Mucosa of stomach (tissue), 1 donor: ENCODE measurements around the gene REXO5.
"Not testable (repeated sequence)": the region's sequence is repeated elsewhere in the genome, so short reads cannot be mapped to it uniquely, and the experiment has no call there.

Source experiments
- H3K27me3 ChIP-seq: one replicate; pipeline ENCODE4 v1.7.0; 2013; ENCODE audit warnings: mild to moderate bottlenecking, low read length; ENCODE audit not compliant: control insufficient read depth, insufficient read depth
- H3K36me3 ChIP-seq: one replicate; pipeline ENCODE4 v1.7.0; 2013; ENCODE audit warnings: low read length; ENCODE audit not compliant: control insufficient read depth, insufficient read depth
- H3K4me1 ChIP-seq: one replicate; pipeline ENCODE4 v1.7.0; 2013; ENCODE audit warnings: mild to moderate bottlenecking, low read length; ENCODE audit not compliant: control insufficient read depth, insufficient read depth
- H3K4me3 ChIP-seq: one replicate; pipeline ENCODE4 v1.7.0; 2013; ENCODE audit warnings: low read length
- H3K9ac ChIP-seq: one replicate; pipeline ENCODE4 v1.7.0; 2013; ENCODE audit warnings: mild to moderate bottlenecking, low read length, moderate library complexity
- H3K9me3 ChIP-seq: one replicate; pipeline ENCODE4 v1.7.0; 2013; ENCODE audit warnings: mild to moderate bottlenecking, low read length, moderate library complexity; ENCODE audit not compliant: control insufficient read depth
- donor health status: Pancreatic carcinoma.

The REXO5 gene

GRCh38 chr16:20803561-20804214, 2.6 kb upstream of the REXO5 start:
- peaks cover 21% of the 10 kb centered on the region for H3K4me1 ChIP-seq
- H3K9me3 ChIP-seq = no peaks in the 10 kb centered on the region
- no peaks in the 10 kb centered on the region for H3K27me3 ChIP-seq
- H3K4me3 ChIP-seq = no peak overlapping the region
- peaks cover 4% of the 10 kb centered on the region for H3K36me3 ChIP-seq
- no peak overlapping the region for H3K9ac ChIP-seq

GRCh38 chr16:20805684-20806167, 601 bp upstream of the REXO5 start:
- Histone ChIP-seq H3K9ac (peak overlapping the region; percentile 78), H3K4me1 (peaks cover 21% of the 10 kb centered on the region), H3K4me3 (peak overlapping the region; percentile 85)
- not testable (repeated sequence) for H3K36me3 ChIP-seq, H3K27me3 ChIP-seq, H3K9me3 ChIP-seq

- H3K9me3 ChIP-seq = no peaks in the 10 kb centered on the region
- H3K36me3 ChIP-seq = no peaks in the 10 kb centered on the region
- H3K27me3 ChIP-seq = no peaks in the 10 kb centered on the region
- no peak overlapping the region for H3K9ac ChIP-seq
- H3K4me1 ChIP-seq = peaks cover 26% of the 10 kb centered on the region
- no peak overlapping the region for H3K4me3 ChIP-seq
These were observed 1.5 kb downstream of the REXO5 start for GRCh38 chr16:20807862-20808261.

GRCh38 chr16:20811889-20812439, 5.6 kb downstream of the REXO5 start:
- Histone ChIP-seq H3K9me3 (no peaks in the 10 kb centered on the region), H3K4me3 (no peak overlapping the region), H3K27me3 (no peaks in the 10 kb centered on the region), H3K36me3 (no peaks in the 10 kb centered on the region), H3K4me1 (peaks cover 18% of the 10 kb centered on the region), H3K9ac (no peak overlapping the region)

- H3K4me3 ChIP-seq = no peak overlapping the region
- no peaks in the 10 kb centered on the region for H3K36me3 ChIP-seq
- peaks cover 15% of the 10 kb centered on the region for H3K4me1 ChIP-seq
- no peaks in the 10 kb centered on the region for H3K9me3 ChIP-seq
- H3K9ac ChIP-seq = no peak overlapping the region
- H3K27me3 ChIP-seq = no peaks in the 10 kb centered on the region
These were observed 6.2 kb downstream of the REXO5 start for GRCh38 chr16:20812510-20812909.

GRCh38 chr16:20814784-20815183, 8.5 kb downstream of the REXO5 start:
- Histone ChIP-seq H3K9me3 (no peaks in the 10 kb centered on the region), H3K27me3 (no peaks in the 10 kb centered on the region), H3K4me3 (no peak overlapping the region), H3K36me3 (no peaks in the 10 kb centered on the region), H3K9ac (no peak overlapping the region), H3K4me1 (peaks cover 15% of the 10 kb centered on the region)

GRCh38 chr16:20818929-20819585, 12.7 kb downstream of the REXO5 start:
- Histone ChIP-seq H3K9ac (no peak overlapping the region), H3K9me3 (no peaks in the 10 kb centered on the region), H3K4me1 (no peaks in the 10 kb centered on the region), H3K4me3 (no peak overlapping the region), H3K27me3 (no peaks in the 10 kb centered on the region), H3K36me3 (no peaks in the 10 kb centered on the region)

- Histone ChIP-seq H3K9me3 (no peaks in the 10 kb centered on the region), H3K9ac (no peak overlapping the region), H3K4me1 (peaks cover 10% of the 10 kb centered on the region), H3K27me3 (no peaks in the 10 kb centered on the region), H3K36me3 (no peaks in the 10 kb centered on the region), H3K4me3 (no peak overlapping the region)
These were observed 15.4 kb downstream of the REXO5 start for GRCh38 chr16:20821682-20822081.

- H3K4me1 ChIP-seq = peaks cover 10% of the 10 kb centered on the region
- H3K9me3 ChIP-seq = no peaks in the 10 kb centered on the region
- H3K36me3 ChIP-seq = no peaks in the 10 kb centered on the region
- no peaks in the 10 kb centered on the region for H3K27me3 ChIP-seq
- no peak overlapping the region for H3K4me3 ChIP-seq
- H3K9ac ChIP-seq = no peak overlapping the region
These were observed 16.4 kb downstream of the REXO5 start for GRCh38 chr16:20822521-20823325.

- Histone ChIP-seq H3K27me3 (no peaks in the 10 kb centered on the region), H3K36me3 (no peaks in the 10 kb centered on the region)
These were observed 19.8 kb downstream of the REXO5 start for GRCh38 chr16:20826039-20826566.

GRCh38 chr16:20829536-20829935, 23.2 kb downstream of the REXO5 start:
- Histone ChIP-seq H3K27me3 (no peaks in the 10 kb centered on the region), H3K4me3 (no peak overlapping the region), H3K4me1 (peaks cover 10% of the 10 kb centered on the region), H3K9me3 (no peaks in the 10 kb centered on the region), H3K9ac (no peak overlapping the region), H3K36me3 (no peaks in the 10 kb centered on the region)

More at GRCh38 chr16:20826039-20826566, 19.8 kb downstream of the REXO5 start:
- Histone ChIP-seq H3K9ac (no peak overlapping the region), H3K4me1 (peaks cover 10% of the 10 kb centered on the region), H3K9me3 (no peaks in the 10 kb centered on the region), H3K4me3 (no peak overlapping the region)
